Measurements from ENCODE around the gene CTCFL. TPM values are rescaled to one million over a fixed set of nuclear protein-coding genes. Genes with fewer than 3 reads are reported as not detected.

Gene CTCFL
- total and polyA plus RNA-seq, 3 donors from 2014 or later = 19.8 to 33.9 (median 24.8) TPM

DNA sequence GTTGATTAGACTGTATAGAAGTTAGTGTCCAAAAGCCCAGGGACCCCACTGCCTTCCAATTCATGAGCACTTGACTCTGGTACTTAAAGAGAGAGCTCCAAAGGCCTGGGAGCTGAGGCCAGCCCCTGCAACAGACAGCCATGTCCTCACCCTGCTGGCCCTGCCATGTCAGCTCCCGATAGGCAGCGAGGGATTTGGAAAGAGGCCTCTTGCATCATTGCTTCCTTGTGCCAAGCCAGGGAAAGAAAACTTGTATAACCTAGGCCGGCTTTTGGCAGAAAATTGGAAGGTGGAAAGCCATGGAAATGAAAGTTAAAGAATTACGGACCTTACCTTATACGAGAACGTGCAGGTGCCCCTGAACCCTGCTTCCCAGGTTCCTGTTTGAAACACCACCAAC is 27.5 kb upstream of the CTCFL start:
- intact Hi-C loops (cut with DNase I; ENCODE audit: low total_unique reads) = no loop called here
- no peak for TF ChIP-seq POLR2A (IDR thresholded peaks at IDR 0.05)
- TF ChIP-seq, protein P1, sequence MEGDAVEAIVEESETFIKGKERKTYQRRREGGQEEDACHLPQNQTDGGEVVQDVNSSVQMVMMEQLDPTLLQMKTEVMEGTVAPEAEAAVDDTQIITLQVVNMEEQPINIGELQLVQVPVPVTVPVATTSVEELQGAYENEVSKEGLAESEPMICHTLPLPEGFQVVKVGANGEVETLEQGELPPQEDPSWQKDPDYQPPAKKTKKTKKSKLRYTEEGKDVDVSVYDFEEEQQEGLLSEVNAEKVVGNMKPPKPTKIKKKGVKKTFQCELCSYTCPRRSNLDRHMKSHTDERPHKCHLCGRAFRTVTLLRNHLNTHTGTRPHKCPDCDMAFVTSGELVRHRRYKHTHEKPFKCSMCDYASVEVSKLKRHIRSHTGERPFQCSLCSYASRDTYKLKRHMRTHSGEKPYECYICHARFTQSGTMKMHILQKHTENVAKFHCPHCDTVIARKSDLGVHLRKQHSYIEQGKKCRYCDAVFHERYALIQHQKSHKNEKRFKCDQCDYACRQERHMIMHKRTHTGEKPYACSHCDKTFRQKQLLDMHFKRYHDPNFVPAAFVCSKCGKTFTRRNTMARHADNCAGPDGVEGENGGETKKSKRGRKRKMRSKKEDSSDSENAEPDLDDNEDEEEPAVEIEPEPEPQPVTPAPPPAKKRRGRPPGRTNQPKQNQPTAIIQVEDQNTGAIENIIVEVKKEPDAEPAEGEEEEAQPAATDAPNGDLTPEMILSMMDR (IDR thresholded peaks at IDR 0.05) = no peak
- WGBS, 2 donors = 93 to 94% methylated on average over 6 of the region's 6 CpGs
- H3K9me3 ChIP-seq = no peaks in the 10 kb centered on the region
- DNase-seq = no peak
- no peak overlapping the region for H3K4me3 ChIP-seq
- no peaks in the 10 kb centered on the region for H3K27me3 ChIP-seq
- H3K36me3 ChIP-seq (ENCODE audit: low read depth, missing control alignments) = no peaks in the 10 kb centered on the region
- no peak overlapping the region for H3K27ac ChIP-seq
- no peaks in the 10 kb centered on the region for H3K4me1 ChIP-seq

DNA sequence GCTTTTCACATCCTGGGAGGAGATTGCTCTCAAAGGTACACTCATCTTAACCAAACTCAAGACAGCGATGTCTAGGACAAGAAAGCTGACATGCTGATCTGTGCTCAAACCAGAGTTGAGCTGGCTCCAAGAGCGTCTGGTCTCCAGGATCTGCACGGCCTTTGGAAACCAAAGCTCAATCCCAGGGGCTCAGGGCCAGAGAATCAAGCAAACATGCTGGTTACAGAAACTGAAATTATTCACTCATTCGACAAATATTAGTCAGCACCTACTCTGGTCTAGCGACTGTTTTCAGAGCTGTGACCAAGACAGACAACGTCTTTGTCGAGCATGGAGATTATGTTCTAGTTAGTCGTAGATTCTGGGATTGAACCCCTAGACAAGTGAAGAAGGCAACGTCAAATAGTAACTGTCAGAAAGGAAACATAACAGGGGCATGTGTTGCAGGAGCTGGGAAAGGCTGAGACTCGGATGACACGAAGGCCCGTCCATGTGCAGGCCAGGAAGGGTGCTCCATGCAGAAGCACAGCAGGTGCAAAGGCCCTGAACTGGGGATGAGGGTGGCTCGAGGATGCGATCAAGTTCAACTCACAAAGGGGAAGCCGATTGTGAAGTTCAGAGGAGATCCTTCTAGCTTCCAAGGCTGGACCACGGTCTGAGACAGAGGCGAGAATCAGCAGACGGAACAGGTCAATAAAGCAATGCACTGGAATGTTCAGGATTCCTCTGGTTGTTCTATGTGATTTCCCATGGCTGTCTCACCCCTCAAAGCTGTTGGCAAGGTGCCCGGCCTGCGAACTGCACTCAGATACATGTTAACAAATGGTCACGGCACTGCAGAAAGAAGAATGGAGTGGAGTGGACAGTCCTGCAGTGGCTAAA is 23.5 kb upstream of the CTCFL start:
- Histone ChIP-seq H3K4me3 (no peak overlapping the region), H3K4me1 (no peaks in the 10 kb centered on the region), H3K36me3 (ENCODE audit: low read depth, missing control alignments) (no peaks in the 10 kb centered on the region), H3K27ac (no peak overlapping the region), H3K9me3 (no peaks in the 10 kb centered on the region), H3K27me3 (no peaks in the 10 kb centered on the region)
- no peak for TF ChIP-seq POLR2A (IDR thresholded peaks at IDR 0.05)
- TF ChIP-seq, protein P1 (IDR thresholded peaks at IDR 0.05) = no peak
- 75 to 82% methylated on average over 21 of the region's 21 CpGs for WGBS, 2 donors
- intact Hi-C loops (cut with DNase I; ENCODE audit: low total_unique reads) = no loop called here
- DNase-seq = peak; percentile 38

DNA sequence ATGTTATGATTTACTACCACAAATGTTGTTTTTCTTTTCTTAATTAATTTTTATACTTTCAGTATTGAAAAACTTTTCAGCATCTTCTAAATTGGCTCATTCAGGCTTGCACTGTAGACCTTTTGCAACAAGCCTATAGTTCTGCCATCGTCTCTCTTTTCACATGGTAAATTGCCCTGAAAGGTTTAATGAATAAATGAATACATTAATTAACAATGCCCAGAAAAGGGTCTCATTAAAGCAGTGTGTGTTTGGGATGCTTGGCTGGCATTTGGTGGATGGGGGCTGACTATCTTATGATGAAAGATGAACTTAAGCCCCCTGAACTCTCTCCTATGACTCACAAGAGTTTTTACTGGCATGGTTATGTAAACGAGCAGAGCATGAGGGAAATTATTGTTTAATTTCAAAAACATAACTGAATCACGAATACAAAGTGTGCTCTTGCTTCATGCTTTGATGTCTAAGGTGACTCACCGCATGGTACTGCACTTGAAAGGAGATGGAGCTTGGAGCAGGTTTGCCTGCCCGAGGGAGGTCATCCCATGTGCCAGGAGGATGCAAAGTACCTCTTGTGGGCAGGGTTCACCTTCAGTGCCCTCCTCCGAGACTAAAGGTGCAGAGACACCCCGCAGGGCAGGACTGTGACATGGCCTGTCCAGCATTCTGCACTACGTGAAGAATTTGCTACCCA is 22.2 kb upstream of the CTCFL start:
- DNase-seq = no peak
- Histone ChIP-seq H3K4me3 (no peak overlapping the region), H3K27me3 (no peaks in the 10 kb centered on the region), H3K36me3 (ENCODE audit: low read depth, missing control alignments) (no peaks in the 10 kb centered on the region), H3K4me1 (no peaks in the 10 kb centered on the region), H3K27ac (no peak overlapping the region), H3K9me3 (no peaks in the 10 kb centered on the region)
- TF ChIP-seq, protein P1 (IDR thresholded peaks at IDR 0.05) = no peak
- TF ChIP-seq POLR2A (IDR thresholded peaks at IDR 0.05) = no peak
- 83 to 88% methylated on average over 7 to 8 of the region's 8 CpGs for WGBS, 2 donors
- intact Hi-C loops (cut with DNase I; ENCODE audit: low total_unique reads) = no loop called here

DNA sequence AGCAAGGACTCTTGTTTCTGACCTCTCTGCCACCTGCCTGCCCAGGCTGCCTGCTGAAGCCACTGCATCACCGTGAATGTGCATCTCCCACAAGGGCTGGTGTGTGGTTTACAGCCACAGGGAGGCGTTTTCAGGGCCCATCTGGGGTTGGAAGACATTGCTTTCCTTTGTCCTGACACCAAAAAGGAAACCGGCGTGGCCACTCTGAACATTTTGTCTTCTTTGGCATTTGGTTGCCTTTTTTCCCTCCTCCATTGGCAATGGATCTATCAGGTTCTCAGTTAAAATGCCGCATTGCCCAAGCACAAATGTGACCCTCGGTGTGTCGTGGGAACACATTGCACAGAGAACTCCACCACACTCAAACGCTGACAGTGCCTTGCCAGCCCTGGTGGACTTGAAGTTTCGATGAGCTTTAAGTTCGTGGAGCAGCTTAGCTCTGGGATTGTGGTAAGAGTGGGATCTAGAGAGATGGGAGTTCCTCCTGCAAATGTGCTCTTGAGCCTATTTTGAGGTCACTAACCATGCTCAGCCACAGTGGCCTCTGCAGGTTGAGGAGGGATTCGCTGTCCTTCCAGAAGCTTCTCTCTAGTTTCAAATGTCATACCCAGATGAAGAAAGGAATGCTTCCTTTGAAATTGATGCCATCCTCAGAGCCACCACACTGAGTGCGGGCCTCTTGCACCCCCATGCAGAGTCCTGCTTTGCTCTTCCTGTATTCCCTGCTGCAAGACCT is 21.2 kb upstream of the CTCFL start:
- no peak overlapping the region for H3K27ac ChIP-seq
- no peaks in the 10 kb centered on the region for H3K4me1 ChIP-seq
- TF ChIP-seq POLR2A (IDR thresholded peaks at IDR 0.05) = no peak
- TF ChIP-seq, protein P1 (IDR thresholded peaks at IDR 0.05) = no peak
- H3K9me3 ChIP-seq = no peaks in the 10 kb centered on the region
- no peak overlapping the region for H3K4me3 ChIP-seq
- intact Hi-C loops (cut with DNase I; ENCODE audit: low total_unique reads) = no loop called here
- WGBS, 2 donors = 78 to 90% methylated on average over 12 of the region's 12 CpGs
- DNase-seq = no peak
- no peaks in the 10 kb centered on the region for H3K27me3 ChIP-seq
- no peaks in the 10 kb centered on the region for H3K36me3 ChIP-seq (ENCODE audit: low read depth, missing control alignments)
